Suprapubic skin (tissue), 4 donors: ENCODE results near the gene PMEPA1.

Source experiments
- EP300 ChIP-seq: sonication (generic); formaldehyde crosslinking; IDR thresholded peaks from one replicate; pipeline ENCODE4 v1.6.1; 2017; ENCODE audit warnings: antibody characterized with exemption
- POLR2A ChIP-seq, 2 donors: fragments of 450-650 bp; IDR thresholded peaks; one replicate each; pipeline ENCODE4 v1.6.1; 2017; ENCODE audit warnings: antibody characterized with exemption in 2 of 2, mild to moderate bottlenecking in 2 of 2, moderate library complexity in 2 of 2
- POLR2AphosphoS5 ChIP-seq, 3 donors: sonication (generic); formaldehyde crosslinking; IDR thresholded peaks; one replicate each; pipeline ENCODE4 v1.6.1; 2017; ENCODE audit warnings: antibody characterized with exemption in 3 of 3
- TF ChIP-seq, protein P1 (sequence below), 2 donors: fragments of 200-600 bp in 1 of 2; fragments of 450-650 bp in 1 of 2; sonication (generic) in 1 of 2; IDR thresholded peaks; one replicate each; pipeline ENCODE4 v1.5.1; 2016 to 2019; ENCODE audit warnings: antibody characterized with exemption in 2 of 2, mild to moderate bottlenecking in 1 of 2, moderate library complexity in 1 of 2

DNA sequence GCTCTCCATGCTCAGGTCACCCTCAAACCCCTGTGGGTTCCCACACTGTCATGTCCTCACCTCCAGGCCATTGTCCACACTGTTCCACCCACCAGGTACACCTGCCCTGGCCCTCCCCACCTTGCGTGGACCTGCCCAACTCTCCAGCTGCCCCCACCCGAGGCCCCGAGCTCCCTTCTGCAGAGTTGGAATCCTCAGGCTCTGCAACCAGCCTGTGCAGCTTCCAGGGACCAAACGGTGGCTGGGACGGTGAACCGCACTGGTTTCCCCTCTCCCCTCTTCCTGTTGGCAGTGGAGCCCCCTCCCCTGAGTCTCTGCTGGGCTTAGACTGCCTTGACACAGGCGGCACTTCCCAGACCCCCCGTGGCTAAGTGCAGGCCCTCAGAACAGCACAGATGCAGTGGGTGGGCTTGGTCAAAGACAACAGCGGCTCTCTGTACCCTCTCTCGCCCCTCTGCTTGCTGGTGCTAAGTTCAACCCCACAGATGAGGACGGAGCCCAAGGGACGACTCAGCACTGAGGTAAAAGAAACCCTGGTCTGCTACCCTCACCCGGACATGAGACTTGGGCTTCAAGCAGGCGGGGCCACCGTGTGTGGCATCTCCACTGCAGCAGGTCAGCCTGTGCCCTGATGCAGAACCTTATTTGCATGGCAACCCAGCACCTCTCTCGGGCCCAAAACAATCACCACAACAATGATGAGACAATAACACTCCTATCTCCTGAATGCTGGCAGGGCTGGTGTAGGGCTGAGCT is 100.6 kb downstream of the PMEPA1 start:
- TF ChIP-seq, protein P1, sequence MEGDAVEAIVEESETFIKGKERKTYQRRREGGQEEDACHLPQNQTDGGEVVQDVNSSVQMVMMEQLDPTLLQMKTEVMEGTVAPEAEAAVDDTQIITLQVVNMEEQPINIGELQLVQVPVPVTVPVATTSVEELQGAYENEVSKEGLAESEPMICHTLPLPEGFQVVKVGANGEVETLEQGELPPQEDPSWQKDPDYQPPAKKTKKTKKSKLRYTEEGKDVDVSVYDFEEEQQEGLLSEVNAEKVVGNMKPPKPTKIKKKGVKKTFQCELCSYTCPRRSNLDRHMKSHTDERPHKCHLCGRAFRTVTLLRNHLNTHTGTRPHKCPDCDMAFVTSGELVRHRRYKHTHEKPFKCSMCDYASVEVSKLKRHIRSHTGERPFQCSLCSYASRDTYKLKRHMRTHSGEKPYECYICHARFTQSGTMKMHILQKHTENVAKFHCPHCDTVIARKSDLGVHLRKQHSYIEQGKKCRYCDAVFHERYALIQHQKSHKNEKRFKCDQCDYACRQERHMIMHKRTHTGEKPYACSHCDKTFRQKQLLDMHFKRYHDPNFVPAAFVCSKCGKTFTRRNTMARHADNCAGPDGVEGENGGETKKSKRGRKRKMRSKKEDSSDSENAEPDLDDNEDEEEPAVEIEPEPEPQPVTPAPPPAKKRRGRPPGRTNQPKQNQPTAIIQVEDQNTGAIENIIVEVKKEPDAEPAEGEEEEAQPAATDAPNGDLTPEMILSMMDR (IDR thresholded peaks at IDR 0.05) = no peak
- TF ChIP-seq EP300 (no peak), POLR2AphosphoS5 (IDR thresholded peaks at IDR 0.05) (no peak), POLR2A (IDR thresholded peaks at IDR 0.05) (no peak)
